Prostate gland (tissue), 2 donors: ENCODE measurements around the gene SHISA6. TPM values are rescaled to one million over a fixed set of nuclear protein-coding genes. Genes with fewer than 3 reads are reported as not detected.

ENCODE experiments used
- DNase-seq: peaks from one replicate; pipeline ENCODE4 v3.0.0-alpha.2; 2019; ENCODE audit warnings: low spot score
- H3K27ac ChIP-seq, 2 donors: fragments of 200-600 bp; sonication (generic); 2 replicates each; pipeline ENCODE4 v1.5.1; 2017 to 2019
- H3K27me3 ChIP-seq: fragments of 200-600 bp; sonication (generic); replicated peaks from 2 replicates; pipeline ENCODE4 v1.5.1; 2019; ENCODE audit not compliant: insufficient read depth
- H3K36me3 ChIP-seq, 2 donors: fragments of 200-600 bp; sonication (generic); 1 replicate in 1 of 2; 2 replicates in 1 of 2; pipeline versions ENCODE4 v1.5.1 to v1.8.1; 2017 to 2019
- H3K4me1 ChIP-seq: fragments of 200-600 bp; sonication (generic); replicated peaks from 2 replicates; pipeline ENCODE4 v1.5.1; 2019
- H3K4me3 ChIP-seq, 2 donors: fragments of 200-600 bp; sonication (generic); 2 replicates each; pipeline ENCODE4 v1.5.1; 2017 to 2019
- H3K9me3 ChIP-seq: fragments of 200-600 bp; sonication (generic); 2 replicates; pipeline ENCODE4 v1.5.1; 2017
- POLR2A ChIP-seq: fragments of 450-650 bp; IDR thresholded peaks from one replicate; pipeline ENCODE4 v1.6.1; 2016; ENCODE audit warnings: antibody characterized with exemption, mild to moderate bottlenecking
- POLR2AphosphoS5 ChIP-seq: sonication (generic); formaldehyde crosslinking; IDR thresholded peaks from one replicate; pipeline ENCODE4 v1.6.1; 2017; ENCODE audit warnings: antibody characterized with exemption
- WGBS: methylation state at CpG from one replicate; pipeline ENCODE4 v1.1.5; 2018; 5-methylcytosine and 5-hydroxymethylcytosine counted together
- intact Hi-C: fragments of 100-400 bp; cut with DNase I; formaldehyde crosslinking; loops from one replicate; pipeline ENCODE4 v1.14.2; 2022
- total RNA-seq, 2 donors: library from RNA; depleted of rRNA; stranded (reverse); fragments of >200 nt; gene quantifications; one replicate each; pipeline ENCODE4 v1.1.0, GENCODE V29; 2016
- TF ChIP-seq, protein P1 (sequence below), 4 experiments: fragments of 200-600 bp in 2 of 4; fragments of 450-650 bp in 2 of 4; sonication (generic) in 2 of 4; IDR thresholded peaks; 1 replicate in 3 of 4; 2 replicates in 1 of 4; pipeline ENCODE4 v1.5.1; 2016 to 2019; ENCODE audit warnings: antibody characterized with exemption in 4 of 4, mild to moderate bottlenecking in 2 of 4, moderate library complexity in 2 of 4

Gene SHISA6
- total RNA-seq, 2 donors from 2014 or later = 9.0 to 10.6 TPM

DNA sequence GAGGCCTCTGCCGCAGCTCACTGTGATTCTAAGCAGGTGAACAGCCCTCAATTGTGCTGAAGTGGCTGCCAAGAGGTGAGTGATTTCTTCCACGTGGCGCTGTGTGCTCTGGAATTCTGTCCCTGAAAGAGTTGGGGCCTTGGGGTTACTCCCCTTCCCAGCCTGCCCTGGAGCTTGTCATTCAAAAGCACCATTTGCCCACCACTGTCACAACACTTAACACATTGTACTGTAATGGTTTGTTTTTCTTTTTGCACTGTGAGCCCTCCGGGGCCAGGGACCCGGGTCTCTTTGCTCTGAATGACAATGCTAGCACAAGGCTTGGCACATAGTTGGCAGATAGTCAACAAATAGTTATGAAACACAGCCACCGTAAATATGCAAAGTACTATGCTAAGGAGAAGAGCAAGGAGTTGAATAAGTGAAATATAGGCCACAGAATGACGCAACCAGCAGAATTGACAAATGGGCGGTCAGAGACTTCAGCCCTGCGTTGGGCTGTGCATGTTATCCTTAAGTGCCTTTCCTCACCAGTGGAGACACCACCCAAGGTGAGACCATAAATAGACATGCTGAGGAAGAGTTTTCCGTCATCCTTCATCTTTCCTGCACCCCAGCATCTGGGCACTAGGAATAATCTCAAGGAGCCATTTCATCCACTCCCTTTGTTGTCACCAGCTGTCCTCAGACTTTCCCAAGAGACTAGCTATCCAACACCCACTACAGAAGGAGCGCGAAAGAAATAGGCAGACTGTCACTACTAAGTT, 245.3 kb downstream of the SHISA6 start:
- no peak overlapping the region for H3K4me3 ChIP-seq
- no peak for DNase-seq
- 51% methylated on average over 12 of the region's 12 CpGs for WGBS
- no peaks in the 10 kb centered on the region for H3K9me3 ChIP-seq
- H3K27me3 ChIP-seq = no peaks in the 10 kb centered on the region
- TF ChIP-seq POLR2AphosphoS5 (no peak), POLR2A (no peak)
- TF ChIP-seq, protein P1, sequence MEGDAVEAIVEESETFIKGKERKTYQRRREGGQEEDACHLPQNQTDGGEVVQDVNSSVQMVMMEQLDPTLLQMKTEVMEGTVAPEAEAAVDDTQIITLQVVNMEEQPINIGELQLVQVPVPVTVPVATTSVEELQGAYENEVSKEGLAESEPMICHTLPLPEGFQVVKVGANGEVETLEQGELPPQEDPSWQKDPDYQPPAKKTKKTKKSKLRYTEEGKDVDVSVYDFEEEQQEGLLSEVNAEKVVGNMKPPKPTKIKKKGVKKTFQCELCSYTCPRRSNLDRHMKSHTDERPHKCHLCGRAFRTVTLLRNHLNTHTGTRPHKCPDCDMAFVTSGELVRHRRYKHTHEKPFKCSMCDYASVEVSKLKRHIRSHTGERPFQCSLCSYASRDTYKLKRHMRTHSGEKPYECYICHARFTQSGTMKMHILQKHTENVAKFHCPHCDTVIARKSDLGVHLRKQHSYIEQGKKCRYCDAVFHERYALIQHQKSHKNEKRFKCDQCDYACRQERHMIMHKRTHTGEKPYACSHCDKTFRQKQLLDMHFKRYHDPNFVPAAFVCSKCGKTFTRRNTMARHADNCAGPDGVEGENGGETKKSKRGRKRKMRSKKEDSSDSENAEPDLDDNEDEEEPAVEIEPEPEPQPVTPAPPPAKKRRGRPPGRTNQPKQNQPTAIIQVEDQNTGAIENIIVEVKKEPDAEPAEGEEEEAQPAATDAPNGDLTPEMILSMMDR (IDR thresholded peaks at IDR 0.05) = no peak
- peak overlapping the region in 1 of 2 donors; percentile 25 for H3K27ac ChIP-seq
- no peaks in the 10 kb centered on the region for H3K36me3 ChIP-seq
- intact Hi-C loops = no loop called here
- peaks cover 10% of the 10 kb centered on the region for H3K4me1 ChIP-seq

DNA sequence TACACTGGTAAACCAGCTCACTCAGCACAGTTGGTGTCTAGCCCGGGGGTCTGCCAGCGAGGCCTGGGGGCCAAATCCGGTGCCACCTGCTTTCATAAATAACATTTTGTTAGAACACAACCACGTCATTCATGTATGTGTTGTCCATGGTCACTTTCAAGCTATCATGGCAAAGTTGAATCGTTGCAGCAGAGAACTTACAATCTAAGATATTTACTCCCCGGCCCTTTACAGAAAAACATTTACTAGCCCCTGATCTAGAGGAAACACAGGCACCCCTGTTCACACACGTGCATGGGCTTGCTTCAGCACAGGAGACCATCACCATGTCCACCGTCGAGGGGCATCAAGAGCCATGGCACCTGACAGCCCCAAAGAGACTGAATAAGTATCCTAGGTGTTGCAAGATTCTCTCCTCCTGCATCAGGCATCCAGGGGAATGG, 245.9 kb downstream of the SHISA6 start:
- intact Hi-C loops = no loop called here

DNA sequence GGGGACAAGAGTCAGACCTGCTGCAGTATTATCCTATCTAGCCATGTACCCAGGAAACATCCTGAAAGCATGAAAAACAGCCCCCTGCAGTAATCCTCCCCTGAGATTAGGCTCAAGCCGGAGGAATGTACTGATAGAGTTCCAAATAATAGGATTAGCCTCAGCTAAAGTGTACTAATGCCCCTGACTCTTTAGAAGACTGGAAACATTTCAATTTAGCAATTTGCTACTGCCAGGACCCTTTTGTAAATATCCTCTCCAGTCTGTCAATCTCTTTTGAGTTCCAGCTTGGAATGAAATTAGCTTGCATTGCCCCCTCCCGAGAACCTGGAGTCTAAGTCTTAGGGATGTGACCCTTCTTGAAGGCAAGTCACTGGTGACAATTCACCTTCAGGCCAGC, 246.5 kb downstream of the SHISA6 start:
- Histone ChIP-seq H3K4me3 (no peak overlapping the region), H3K4me1 (peaks cover 10% of the 10 kb centered on the region), H3K9me3 (no peaks in the 10 kb centered on the region), H3K36me3 (no peaks in the 10 kb centered on the region), H3K27me3 (no peaks in the 10 kb centered on the region), H3K27ac (no peak overlapping the region)
- TF ChIP-seq, protein P1 (IDR thresholded peaks at IDR 0.05) = no peak
- no peak for TF ChIP-seq POLR2A
- no peak for TF ChIP-seq POLR2AphosphoS5
- 80% methylated on average over 2 of the region's 2 CpGs for WGBS
- intact Hi-C loops = no loop called here
- DNase-seq = no peak

More for the DNA sequence above, 245.9 kb downstream of the SHISA6 start:
- Histone ChIP-seq H3K27me3 (no peaks in the 10 kb centered on the region), H3K4me3 (no peak overlapping the region), H3K27ac (no peak overlapping the region), H3K36me3 (no peaks in the 10 kb centered on the region), H3K4me1 (peaks cover 10% of the 10 kb centered on the region), H3K9me3 (no peaks in the 10 kb centered on the region)
- DNase-seq = no peak
- TF ChIP-seq, protein P1 (IDR thresholded peaks at IDR 0.05) = no peak
- TF ChIP-seq POLR2AphosphoS5 (no peak), POLR2A (no peak)
- 84% methylated on average over 9 of the region's 9 CpGs for WGBS

DNA sequence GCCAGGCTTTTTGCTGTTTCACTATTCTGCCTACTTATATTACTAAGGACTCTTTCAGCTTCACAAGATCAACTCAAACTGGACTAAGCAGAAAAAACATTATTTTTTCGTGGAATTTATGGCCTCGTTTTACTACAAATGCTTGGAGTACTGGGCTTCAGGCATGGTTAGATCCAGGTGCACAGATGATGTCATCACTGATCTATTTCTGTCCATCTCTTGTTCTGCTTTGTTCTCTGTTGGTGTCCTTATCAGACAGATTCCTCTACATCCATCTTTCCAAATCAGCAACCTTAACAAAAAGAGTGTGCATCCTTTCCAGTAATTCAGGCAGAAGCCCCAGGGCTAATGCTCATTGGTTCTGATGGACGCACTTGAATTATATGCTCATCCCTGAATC, 247.4 kb downstream of the SHISA6 start:
- H3K36me3 ChIP-seq = no peaks in the 10 kb centered on the region
- no peak overlapping the region for H3K4me3 ChIP-seq
- no peaks in the 10 kb centered on the region for H3K27me3 ChIP-seq
- WGBS = 95% methylated on average over 3 of the region's 3 CpGs
- intact Hi-C loops = no loop called here
- no peak overlapping the region for H3K27ac ChIP-seq
- H3K9me3 ChIP-seq = no peaks in the 10 kb centered on the region
- peaks cover 10% of the 10 kb centered on the region for H3K4me1 ChIP-seq
- DNase-seq = no peak
- TF ChIP-seq, protein P1 (IDR thresholded peaks at IDR 0.05) = no peak
- no peak for TF ChIP-seq POLR2A
- no peak for TF ChIP-seq POLR2AphosphoS5
